K562 (cell line): ENCODE results near the gene STAT4. TPM values are rescaled to one million over a fixed set of nuclear protein-coding genes. Genes with fewer than 3 reads are reported as not detected.

Experiments
- CXXC5 ChIP-seq: fragments of 250-450 bp; sonication (Bioruptor Pico); IDR thresholded peaks from 2 replicates; pipeline ENCODE4 v1.8.0; 2022; ENCODE audit warnings: inconsistent platforms, mild to moderate bottlenecking, moderate library complexity
- TCFL5 ChIP-seq: fragments of 250-450 bp; sonication (Bioruptor Pico); conservative IDR thresholded peaks from 2 replicates; pipeline ENCODE4 v1.6.1; 2021; ENCODE audit warnings: mild to moderate bottlenecking, moderate library complexity, matching md5 sums
- polyA plus RNA-seq, 8 experiments: library from polyadenylated mRNA; depleted of rRNA in 4 of 8; stranded (reverse) in 5 of 8; unstranded in 3 of 8; fragments of >200 nt; fragmentation: Nextera tagmentation in 2 of 8; fragmentation: Illumina TruSeq in 1 of 8; extraction: Ambion mirVana in 2 of 8; extraction: Trizol in 1 of 8; gene quantifications; 2 replicates each; pipeline versions ENCODE4 v1.2.1 to v1.2.3, GENCODE V29; 2011 to 2014; ENCODE audit warnings: inconsistent platforms in 1 of 8, missing spikeins in 1 of 8
- total RNA-seq, 7 experiments: library from RNA; depleted of rRNA in 6 of 7; stranded (reverse); fragments of >200 nt in 6 of 7; fragmentation: Illumina TruSeq in 2 of 7; extraction: Trizol in 2 of 7; gene quantifications; 2 replicates each; pipeline versions ENCODE4 v1.2.1 to v1.2.3, GENCODE V29; 2011 to 2021; ENCODE audit warnings: low replicate concordance in 1 of 7
- TF ChIP-seq, protein P1 (sequence below), 2 experiments: fragments of 450-650 bp in 1 of 2; IDR thresholded peaks; 2 replicates each; pipeline ENCODE4 v1.6.1; 2011 to 2017; ENCODE audit warnings: low read depth in 2 of 2, antibody characterized with exemption in 1 of 2, borderline replicate concordance in 1 of 2, low read length in 1 of 2, mild to moderate bottlenecking in 1 of 2, mixed read lengths in 1 of 2; ENCODE audit not compliant: control insufficient read depth in 1 of 2
- TF ChIP-seq, protein P2 (sequence below), 2 experiments: IDR thresholded peaks in 1 of 2; conservative IDR thresholded peaks in 1 of 2; 2 replicates each; pipeline ENCODE4 v1.6.1; 2016; ENCODE audit warnings: low read depth in 2 of 2, mild to moderate bottlenecking in 1 of 2, missing compliant biosample characterization in 1 of 2, missing genetic modification characterization in 1 of 2, moderate library complexity in 1 of 2

STAT4 gene
- total and polyA plus RNA-seq, 9 of the 15 experiments (the other 6 are each of a cell fraction or from before 2014, with no cell fraction given): 0.01 to 0.06 (median 0.03) TPM; not detected in 6

DNA sequence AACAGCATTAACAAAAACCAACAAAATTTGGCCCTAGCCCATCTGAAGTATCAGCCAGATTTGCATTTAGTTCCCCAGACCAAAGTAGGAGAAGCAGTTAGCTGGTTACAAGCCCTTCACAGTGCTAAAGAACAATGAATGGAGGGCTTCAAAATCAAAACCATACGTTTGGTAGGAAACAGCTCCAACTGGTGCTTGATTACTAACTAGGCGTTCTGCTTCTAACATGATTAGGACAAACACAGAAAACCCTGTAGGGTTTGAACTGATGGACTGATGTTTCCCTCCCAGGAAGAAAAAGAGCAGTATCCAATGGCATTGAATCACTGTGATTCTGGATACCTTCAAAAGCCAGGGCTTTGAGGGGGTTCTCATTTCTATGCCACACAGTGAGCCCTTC, 20.5 kb upstream of the STAT4 start (continued):
- TF ChIP-seq, protein P1, sequence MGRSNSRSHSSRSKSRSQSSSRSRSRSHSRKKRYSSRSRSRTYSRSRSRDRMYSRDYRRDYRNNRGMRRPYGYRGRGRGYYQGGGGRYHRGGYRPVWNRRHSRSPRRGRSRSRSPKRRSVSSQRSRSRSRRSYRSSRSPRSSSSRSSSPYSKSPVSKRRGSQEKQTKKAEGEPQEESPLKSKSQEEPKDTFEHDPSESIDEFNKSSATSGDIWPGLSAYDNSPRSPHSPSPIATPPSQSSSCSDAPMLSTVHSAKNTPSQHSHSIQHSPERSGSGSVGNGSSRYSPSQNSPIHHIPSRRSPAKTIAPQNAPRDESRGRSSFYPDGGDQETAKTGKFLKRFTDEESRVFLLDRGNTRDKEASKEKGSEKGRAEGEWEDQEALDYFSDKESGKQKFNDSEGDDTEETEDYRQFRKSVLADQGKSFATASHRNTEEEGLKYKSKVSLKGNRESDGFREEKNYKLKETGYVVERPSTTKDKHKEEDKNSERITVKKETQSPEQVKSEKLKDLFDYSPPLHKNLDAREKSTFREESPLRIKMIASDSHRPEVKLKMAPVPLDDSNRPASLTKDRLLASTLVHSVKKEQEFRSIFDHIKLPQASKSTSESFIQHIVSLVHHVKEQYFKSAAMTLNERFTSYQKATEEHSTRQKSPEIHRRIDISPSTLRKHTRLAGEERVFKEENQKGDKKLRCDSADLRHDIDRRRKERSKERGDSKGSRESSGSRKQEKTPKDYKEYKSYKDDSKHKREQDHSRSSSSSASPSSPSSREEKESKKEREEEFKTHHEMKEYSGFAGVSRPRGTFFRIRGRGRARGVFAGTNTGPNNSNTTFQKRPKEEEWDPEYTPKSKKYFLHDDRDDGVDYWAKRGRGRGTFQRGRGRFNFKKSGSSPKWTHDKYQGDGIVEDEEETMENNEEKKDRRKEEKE (IDR thresholded peaks at IDR 0.05; ENCODE audit: borderline replicate concordance in 1 of 2, control insufficient read depth in 1 of 2, low read depth in 2 of 2, low read length in 1 of 2): no peak
- TF ChIP-seq, protein P2, sequence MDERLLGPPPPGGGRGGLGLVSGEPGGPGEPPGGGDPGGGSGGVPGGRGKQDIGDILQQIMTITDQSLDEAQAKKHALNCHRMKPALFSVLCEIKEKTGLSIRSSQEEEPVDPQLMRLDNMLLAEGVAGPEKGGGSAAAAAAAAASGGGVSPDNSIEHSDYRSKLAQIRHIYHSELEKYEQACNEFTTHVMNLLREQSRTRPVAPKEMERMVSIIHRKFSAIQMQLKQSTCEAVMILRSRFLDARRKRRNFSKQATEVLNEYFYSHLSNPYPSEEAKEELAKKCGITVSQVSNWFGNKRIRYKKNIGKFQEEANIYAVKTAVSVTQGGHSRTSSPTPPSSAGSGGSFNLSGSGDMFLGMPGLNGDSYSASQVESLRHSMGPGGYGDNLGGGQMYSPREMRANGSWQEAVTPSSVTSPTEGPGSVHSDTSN (CRISPR knock-in tag; IDR thresholded peaks at IDR 0.05; ENCODE audit: low read depth): no peak
- TF ChIP-seq, protein P2 (tag; conservative IDR thresholded peaks at IDR 0.05; ENCODE audit: low read depth): no peak
- TF ChIP-seq TCFL5 (CRISPR knock-in tag) (no peak), CXXC5 (CRISPR knock-in tag) (no peak)
